GM18519 (cell line): Measurements from ENCODE around the gene CCP110.

Experiments
- ATAC-seq: cut with Tn5 transposase; IDR thresholded peaks from one replicate; pipeline ENCODE4 v1.9.1; 2021; ENCODE audit warnings: mild to moderate bottlenecking, moderate library complexity; ENCODE audit not compliant: unreplicated experiment, low FRiP score

CCP110 gene, protein sequence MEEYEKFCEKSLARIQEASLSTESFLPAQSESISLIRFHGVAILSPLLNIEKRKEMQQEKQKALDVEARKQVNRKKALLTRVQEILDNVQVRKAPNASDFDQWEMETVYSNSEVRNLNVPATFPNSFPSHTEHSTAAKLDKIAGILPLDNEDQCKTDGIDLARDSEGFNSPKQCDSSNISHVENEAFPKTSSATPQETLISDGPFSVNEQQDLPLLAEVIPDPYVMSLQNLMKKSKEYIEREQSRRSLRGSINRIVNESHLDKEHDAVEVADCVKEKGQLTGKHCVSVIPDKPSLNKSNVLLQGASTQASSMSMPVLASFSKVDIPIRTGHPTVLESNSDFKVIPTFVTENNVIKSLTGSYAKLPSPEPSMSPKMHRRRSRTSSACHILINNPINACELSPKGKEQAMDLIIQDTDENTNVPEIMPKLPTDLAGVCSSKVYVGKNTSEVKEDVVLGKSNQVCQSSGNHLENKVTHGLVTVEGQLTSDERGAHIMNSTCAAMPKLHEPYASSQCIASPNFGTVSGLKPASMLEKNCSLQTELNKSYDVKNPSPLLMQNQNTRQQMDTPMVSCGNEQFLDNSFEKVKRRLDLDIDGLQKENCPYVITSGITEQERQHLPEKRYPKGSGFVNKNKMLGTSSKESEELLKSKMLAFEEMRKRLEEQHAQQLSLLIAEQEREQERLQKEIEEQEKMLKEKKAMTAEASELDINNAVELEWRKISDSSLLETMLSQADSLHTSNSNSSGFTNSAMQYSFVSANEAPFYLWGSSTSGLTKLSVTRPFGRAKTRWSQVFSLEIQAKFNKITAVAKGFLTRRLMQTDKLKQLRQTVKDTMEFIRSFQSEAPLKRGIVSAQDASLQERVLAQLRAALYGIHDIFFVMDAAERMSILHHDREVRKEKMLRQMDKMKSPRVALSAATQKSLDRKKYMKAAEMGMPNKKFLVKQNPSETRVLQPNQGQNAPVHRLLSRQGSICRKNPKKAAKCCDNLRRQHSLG

DNA sequence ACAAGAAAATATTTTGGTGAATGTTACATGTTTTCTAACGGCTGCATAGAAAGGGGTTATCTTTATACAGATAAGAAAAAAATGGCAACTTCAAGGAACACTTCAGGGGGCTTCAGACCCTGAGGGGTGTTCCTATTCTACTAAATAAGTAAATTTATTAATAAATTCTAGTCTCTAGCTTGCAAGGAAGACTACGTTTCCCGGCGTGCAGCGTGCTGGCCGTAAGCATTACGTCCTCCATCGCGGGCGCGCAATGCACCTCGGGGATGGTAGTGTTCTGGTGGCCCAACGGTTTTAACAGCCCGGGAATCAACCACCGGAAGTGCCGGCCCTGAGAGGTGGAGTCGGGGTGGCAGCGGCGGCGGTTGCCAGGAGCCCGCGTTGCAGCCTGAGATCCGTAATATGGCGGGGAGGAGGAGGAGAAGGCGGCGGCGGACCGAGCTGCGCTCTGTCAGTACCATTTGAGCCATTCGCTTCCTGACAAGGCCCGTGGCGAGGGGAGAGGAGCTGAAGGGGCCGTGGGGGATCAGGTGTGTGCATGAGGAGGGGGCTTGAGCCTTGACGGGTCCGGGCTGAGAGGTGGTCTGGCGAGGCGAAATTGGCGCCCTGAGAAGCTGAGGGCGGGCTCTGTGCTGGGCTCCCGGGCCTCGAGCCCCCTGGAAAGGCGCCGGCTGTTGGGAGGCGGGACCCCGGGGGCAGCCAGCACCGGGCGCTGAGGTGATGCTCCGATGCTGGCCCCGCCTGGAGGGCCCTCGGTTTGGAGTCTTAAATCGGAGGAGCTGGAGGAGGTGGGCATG is at the start of gene CCP110:
CCP110 (plus strand) TSS at position 384 of the 797 bp plus-strand sequence. CDS start 3,940 bp downstream, outside the sequence.
- peak; percentile 58 for ATAC-seq

DNA sequence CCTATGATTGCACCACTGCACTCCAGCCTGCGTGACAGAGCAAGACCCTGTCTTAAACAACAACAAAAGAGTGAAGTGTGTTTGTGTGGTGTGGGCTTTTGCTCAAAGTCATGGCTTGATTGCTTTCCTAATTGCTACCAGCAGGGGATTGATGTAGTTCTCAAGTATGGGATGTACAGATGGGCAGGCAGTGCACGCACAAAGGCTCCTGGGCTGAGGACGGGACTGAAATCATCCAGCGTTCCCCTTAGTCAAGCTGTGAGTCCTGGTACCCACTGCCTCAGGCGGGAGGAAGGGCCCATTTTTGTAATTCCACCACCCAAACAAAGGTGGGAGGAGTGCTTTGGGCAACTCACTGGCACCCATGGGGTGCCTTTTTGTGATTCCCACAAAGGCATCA is 49.1 kb upstream of the CCP110 start:
- no peak for ATAC-seq

DNA sequence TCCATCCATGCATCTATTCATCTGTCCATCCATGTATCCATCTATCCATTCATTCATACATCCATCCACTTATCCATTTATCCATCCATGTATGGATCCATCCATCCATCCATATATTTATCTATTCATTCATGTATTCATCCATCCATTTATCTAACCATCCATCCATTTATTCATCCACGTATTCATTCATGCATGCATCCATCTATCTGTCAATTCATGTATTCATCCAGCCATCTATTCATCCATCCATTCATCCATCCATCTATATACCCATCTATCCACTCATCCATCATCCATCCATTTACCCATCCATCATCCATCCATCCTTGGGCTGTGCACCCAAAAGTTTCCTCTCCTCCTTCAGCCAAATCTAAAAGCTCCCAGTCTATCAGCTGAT is 45.2 kb upstream of the CCP110 start:
- ATAC-seq, result no peak

DNA sequence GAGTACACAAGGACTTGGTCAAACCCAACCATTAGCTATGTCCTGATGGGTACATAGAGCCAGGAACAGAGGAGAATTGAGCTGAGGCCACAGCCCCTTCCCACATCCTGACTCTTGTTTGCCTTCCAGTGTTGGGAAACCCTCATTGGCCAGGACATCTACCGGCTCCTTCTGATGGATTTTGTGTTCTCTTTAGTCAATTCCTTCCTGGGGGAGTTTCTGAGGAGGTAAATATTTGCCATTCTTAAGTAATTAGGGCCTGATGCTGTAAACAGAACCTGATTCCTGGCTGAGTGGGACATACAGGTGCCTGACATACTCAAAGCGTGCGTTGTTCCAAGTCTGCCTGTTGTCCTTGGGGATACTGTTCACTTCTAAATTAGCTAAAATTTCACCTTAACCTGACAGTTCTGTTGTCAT is 44.4 kb upstream of the CCP110 start:
- no peak for ATAC-seq

DNA sequence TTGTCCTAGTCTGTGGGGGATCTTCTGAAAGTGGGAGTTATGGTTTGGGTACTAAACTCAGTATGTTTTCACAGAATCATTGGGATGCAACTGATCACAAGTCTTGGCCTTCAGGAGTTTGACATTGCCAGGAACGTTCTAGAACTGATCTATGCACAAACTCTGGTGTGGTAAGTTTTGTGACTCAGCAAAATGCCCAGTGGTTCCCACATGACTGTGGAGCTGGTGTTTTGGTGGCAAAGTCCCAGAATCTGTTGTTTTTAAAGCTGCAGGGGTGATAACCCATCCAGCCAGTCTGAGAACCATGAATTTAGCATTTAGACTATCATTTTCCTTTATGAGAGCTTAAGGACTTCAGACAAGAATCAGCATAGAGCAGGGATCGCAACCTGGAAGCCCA is 42.4 kb upstream of the CCP110 start:
- no peak for ATAC-seq

DNA sequence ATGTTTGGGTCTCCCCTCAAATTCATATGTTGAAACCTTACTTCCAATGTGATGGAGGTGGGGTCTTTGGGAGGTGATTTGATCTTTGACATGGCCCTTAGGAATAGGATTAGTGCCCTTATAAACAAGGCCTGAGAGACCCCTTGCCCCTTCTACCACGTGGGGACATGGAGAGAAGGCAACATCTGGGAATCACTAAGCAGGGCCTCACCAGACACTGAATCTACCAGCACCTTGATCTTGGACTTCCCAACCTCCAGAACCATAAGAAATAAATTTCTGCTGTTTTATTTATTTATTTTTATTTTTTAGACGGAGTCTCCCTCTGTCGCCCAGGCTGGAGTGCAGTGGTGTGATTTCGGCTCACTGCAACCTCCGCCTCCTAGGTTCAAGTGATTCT is 42.0 kb upstream of the CCP110 start:
- ATAC-seq, result no peak

DNA sequence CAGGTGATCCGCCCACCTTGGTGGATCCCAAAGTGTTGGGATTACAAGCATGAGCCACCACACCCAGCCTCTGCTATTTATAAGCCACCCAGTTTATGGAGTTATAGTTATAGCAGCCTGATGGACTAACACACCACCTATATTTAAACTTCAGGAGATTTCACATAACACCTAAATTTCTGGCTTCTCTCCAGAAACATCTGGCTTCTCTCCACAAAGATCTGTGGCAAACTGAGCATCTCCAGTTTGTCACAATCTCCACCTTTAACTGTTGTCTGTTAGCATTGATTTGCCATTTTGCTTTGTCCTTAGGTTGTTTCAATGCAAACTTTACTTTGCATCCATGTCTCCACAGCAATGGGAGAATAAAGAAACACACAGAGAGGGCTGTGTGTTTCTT is 41.5 kb upstream of the CCP110 start:
- no peak for ATAC-seq

DNA sequence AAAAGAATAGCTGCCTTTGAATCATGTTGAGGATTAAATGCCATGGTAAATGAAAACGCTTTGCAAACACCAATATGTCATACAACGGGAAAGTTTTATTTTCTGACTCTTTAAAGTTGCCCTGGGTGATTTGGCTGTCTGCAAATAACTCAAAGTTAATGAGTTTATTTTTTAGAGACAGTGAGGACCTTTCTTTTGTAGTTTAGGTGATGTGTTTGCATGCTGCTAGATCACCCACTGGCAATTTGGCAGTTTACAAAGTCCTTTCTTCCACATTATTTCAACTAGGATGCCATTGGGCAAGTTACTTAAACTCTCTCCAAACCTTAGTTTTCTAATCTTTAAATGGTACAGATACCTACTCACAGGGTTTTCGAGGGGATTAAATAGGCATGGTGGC is 39.6 kb upstream of the CCP110 start:
- no peak for ATAC-seq

DNA sequence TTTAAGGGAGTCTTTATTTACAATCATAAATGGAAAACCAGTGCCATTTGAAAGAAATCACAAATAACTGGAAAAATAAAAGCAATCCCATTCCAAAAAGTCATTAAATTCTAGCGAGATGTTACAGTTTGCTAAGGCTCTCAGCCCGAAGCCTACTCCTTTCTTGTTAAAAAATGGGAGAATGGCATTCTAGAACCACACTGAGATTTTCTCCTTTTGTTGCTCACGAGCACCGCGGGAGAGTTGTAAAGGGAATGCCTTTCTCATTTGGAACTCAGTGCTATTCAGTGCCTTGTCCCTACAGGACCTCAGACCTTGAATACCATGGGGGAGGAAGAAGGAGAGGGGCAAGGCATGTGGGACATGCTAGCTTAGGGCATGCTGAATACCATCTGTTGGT is 38.1 kb upstream of the CCP110 start:
- ATAC-seq, result no peak

DNA sequence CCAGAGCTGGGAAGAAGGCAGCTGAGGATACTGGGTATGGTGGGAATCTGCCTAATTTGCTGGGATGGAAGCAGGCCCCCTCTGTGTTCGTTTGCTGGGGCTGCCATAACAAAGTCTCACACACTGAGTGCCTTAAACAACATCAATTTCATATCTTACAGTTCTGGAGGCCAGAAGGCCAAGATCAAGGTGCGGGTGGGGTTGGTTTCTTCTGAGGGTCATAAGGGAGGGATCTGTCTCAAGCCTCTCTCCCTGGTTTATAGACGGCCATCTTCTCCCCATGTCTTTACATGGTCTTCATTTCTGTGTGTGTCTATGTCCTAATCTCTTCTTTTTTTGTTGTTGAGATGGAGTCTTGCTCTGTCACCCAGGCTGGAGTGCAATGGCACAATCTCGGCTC is 37.7 kb upstream of the CCP110 start:
- no peak for ATAC-seq

DNA sequence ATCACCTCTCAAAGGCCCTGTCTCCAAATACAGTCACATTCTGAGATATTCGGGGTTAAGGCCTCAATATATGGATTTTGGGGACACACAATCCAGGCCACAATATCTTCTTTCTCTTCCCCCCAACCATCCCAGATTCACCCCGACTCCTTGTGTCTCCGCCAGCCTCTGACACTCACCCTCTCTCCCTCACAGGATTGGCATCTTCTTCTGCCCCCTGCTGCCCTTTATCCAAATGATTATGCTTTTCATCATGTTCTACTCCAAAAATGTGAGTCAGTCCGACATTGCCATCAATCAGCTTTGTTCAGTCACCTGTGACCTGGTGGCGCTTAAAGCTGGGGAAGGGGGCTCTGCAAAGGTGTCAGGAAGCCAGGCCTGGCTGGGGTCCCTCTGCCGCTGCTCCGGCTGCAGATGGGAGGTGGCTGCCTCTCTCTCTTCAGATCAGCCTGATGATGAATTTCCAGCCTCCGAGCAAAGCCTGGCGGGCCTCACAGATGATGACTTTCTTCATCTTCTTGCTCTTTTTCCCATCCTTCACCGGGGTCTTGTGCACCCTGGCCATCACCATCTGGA is 36.9 kb upstream of the CCP110 start:
- ATAC-seq, result no peak

DNA sequence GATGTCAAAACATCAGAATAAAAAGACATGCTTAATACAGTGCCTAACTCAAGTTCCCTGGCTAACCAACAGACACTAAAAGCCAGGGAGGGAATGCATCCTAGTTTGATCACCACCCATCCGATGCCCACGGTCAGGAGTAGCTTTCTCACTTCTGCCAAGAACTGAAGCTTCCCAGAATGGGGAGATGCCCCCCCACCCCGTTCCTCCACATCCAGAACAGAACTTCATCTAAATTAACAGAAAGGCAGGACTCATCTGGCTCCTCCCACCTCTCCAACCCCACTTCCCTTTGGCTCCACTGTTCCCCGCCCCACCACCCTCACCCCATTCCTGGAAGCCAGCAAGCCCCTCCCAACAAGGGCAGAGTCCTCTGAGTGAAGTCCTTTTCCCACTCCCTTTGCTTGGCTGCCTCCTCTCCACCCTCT is 35.5 kb upstream of the CCP110 start:
- no peak for ATAC-seq

DNA sequence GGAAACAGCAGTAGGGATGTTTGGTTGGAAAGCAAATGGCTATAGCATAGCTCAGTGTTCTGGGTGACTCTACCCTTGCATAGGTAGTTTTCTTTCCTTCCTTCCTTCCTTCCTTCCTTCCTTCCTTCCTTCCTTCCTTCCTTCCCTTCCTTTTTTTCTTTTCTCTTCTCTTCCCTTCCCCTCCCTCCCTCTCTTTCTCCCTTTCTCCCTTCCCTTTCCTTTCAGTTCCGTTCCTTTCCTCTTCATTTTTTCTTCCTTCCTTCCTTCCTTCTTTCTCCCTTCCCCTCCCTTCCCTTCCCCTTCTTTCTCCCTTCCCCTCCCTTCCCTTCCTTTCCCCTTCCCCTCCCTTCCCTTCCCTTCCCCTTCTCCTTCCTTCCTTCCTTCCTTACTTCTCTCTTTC is 33.1 kb upstream of the CCP110 start:
- ATAC-seq, result no peak

DNA sequence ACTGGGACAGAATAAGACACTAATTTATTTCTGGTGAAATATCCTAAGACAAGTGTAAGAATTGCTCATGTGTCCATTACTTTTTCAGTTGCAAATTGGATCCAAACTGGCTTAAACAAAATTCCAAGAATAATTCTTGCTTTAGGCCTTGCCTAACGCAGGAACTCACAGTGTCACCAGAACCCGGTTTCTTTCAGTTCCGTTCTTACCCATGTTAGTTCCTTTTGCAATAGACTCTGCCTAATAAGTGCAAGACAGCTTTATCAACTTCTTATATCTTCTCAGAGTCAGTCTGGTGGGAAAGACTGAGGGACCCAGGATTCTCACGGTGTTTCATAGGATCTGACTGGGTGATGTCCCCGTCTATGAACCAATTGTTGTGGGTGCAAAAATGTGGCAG is 26.6 kb upstream of the CCP110 start:
- ATAC-seq, result no peak

DNA sequence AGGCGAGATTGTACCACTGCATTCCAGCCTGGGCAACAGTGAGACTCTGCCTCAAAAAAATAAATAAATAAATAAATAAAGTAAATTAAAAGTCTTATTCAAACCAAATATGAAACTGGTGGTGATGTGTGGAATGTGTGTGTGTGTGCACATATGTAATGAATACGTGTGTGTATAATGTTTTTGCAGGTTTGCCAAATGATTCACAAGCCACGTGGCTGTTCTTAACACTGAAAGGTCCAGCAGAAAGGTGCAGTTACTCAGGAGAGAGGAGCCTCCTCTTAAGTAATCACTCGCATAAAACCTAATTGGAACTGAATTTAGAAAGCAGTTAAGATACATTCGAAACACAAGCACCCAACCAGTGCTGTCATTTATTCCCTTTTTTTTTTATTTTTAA is 24.7 kb upstream of the CCP110 start:
- ATAC-seq, result no peak

DNA sequence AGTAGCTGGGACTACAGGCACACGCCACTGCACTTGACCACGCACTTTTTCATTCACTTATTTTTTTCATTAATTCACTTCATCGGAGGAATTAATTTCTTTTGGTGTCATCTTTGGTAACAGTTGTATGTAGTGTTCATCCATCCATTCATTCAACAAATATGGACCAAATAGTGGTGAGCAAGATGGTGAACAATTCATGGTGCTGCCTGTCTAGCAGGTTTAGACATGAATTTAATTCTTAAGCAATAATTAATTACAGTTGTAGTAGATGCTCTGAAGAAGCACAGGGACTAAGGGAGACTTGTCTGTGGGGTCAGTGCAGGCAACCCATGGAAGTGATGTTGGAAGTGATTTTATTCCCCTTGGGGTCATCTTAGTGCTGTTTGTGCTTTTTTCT is 24.3 kb upstream of the CCP110 start:
- no peak for ATAC-seq

DNA sequence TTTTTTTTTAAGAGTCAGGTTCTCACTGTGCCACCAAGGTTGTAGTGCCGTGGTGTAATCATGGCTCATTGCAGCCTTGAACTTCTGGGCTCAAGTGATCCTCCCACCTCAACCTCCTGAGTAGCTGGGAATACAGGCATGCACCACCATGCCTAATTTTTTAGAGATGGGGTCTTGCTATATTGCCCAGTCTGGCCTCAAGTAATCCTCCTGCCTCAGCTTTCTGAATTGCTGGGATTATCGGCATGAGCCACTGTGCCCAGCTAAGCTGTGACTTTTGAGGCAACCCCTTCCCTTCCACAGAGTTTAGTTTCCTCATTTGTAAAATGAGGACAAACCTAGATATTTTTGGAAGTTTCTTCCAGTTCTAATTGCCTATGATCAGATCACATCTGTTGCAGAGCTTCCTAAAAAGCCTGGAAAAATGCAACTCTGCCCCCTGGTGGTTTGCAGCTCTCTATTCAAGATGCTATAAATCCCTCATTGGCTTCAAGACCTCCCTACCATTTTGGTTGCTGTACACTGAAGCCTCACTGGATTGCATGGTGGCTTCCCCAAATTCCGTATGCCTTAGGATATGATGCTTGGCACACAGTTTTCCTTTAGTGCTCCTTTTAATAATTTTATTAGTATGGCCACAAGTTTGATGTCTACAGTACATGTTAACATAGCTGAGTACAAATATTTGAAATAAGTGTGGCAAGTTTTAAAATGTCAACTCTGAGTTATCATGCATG is 21.2 kb upstream of the CCP110 start:
- ATAC-seq, result no peak

DNA sequence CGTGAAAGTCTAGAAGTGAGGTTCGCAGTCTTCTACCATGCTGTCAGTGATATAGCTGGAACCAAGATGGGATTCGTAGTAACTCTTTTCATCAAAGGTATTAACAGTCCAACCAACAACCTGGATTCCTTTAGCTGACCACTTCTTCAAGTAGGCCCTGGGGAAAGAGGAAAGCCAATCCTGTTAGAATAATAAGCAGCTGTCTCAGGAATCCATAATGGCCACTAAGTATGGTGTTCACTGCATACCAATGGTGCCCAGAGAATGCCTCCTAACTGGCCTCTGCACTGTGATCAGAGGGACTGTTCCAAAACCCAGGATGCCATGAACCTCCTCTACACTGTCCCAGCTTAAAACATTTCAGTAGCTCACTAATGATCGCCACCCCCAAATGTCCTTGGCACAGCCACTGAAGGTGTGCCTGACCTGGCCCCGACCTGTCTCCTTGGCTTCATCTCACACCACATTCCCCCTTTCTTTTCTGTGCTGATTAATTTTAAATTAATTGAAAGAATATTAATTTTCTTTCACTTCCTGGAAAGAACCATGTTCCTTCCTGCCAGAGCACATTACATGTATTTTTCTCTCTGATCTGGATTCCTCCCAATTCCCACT is 20.2 kb upstream of the CCP110 start:
- ATAC-seq, result no peak

DNA sequence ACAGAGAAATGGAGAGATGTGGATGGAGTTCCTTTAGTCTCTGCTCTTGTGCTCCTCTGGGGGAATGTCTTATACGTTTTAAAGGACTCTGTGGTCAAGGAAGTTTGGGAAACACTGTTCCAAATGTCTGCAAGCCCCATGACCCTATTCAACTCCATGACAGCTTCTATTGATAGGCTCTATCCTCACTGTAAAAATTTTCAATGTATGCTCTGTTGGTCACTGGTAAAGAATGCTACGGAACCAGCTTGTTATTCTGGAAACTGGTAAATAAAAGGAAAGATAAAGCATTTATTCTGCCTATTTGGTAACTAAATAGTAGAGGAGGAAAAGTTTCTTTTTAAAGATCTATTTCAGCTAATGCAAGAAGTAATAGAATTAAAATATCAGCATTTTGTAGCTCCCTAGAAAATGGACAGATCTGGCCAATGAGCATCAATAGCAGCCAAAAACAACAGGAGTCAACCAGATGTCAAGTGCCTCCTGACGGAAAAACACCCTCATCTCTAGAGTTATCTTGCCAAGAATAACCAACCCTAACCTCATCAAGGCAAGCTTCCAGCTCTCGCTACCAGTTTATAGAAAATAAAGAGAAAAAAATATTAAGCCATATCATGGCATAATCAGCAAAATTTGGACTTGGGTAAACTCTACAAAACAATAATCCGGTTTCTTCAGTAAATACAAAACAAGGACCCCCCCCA is 18.0 kb upstream of the CCP110 start:
- no peak for ATAC-seq
